Measurements from ENCODE around the gene BRD3OS. TPM values are rescaled to one million over a fixed set of nuclear protein-coding genes. Genes with fewer than 3 reads are reported as not detected.

BRD3OS gene
- total and polyA plus RNA-seq, 2 donors (not counting 1 experiment from before 2014, with no cell fraction given), result 12.4 to 19.4 TPM

- H4K20me1 ChIP-seq (ENCODE audit: control insufficient read depth, extremely low read depth, insufficient read depth, low read length), result no peaks in the 10 kb centered on the region
- H3K27me3 ChIP-seq (ENCODE audit: control insufficient read depth, insufficient read depth, low read length), result no peaks in the 10 kb centered on the region
- DNase-seq (ENCODE audit: low read depth in 2 of 2), result no peak
Measured at GRCh38 chr9:133991214-133991921, 33.9 kb upstream of the BRD3OS start.

DNA sequence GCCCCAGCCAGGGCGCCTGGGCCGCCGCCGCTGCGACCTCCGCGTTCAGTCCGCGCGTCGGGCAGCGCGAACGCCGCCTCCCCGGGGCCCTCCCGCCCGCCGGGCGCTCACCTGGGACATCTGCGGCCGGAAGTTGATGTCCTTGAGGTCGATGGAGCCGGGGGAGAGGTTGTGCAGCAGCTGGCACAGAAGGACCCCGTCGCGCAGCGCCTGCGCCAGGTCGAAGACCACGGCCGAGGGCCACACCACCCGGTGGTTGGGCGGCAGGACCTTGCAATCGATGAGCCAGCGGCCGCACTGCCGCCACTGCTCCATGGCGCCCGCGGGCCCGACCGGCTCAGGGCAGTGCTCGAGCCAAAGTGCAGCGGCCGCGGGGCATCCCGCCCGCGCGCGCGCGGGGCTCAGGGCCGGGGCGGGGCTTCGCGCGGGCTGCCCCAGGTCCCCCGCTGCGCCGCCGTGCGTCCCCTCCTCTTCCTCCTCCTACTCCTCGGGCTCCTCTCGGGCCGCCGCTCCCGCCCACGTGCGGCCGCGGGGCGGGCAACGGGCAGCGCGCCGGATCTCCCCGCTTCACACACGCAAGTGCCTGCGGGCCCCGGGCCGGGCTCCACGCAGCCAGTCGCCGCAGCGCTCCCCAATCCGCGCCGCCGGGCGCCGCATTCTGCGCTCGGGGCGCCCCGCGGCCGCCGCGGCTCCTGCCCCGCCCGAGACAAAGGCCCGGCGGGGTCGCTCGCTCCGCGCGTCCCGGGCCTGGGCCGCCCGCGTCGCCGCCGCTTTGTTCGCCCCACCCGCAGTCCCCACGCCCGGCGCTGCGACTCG lies 33.1 kb upstream of the BRD3OS start, which contains the start of gene VAV2:
TSS of gene VAV2 (minus strand) at position 361 of the 816 bp plus-strand sequence. CDS start at position 315, 46 bp downstream.
- Histone ChIP-seq H3K4me2 (ENCODE audit: extremely low read depth, insufficient read depth, low read length) (peak within 1 kb of the TSS; percentile 98), H3K4me1 (ENCODE audit: control insufficient read depth, extremely low read depth, insufficient read depth, low read length) (peaks cover 16% of the 10 kb centered on the region), H3K36me3 (ENCODE audit: control insufficient read depth, insufficient read depth, low read length) (no peaks in the 10 kb centered on the region), H3K27me3 (ENCODE audit: control insufficient read depth, insufficient read depth, low read length) (peaks cover 4% of the 10 kb centered on the region), H3K4me3 (replicated peaks in 1 of 4; ENCODE audit: control extremely low read depth in 1 of 4, insufficient read depth in 1 of 4, low read depth in 3 of 4, low read length in 4 of 4) (peak within 1 kb of the TSS; percentile 60 to 88 (median 67)), H3K9ac (ENCODE audit: insufficient read depth, low read length) (peak within 1 kb of the TSS; percentile 85), H4K20me1 (ENCODE audit: control insufficient read depth, extremely low read depth, insufficient read depth, low read length) (no peaks in the 10 kb centered on the region), H3K27ac (ENCODE audit: insufficient read depth, low read length) (peak within 1 kb of the TSS; percentile 84), H3K79me2 (ENCODE audit: control insufficient read depth, insufficient read depth, low read length) (peaks cover 43% of the 10 kb centered on the region), H2AFZ (ENCODE audit: low read length) (peak within 1 kb of the TSS; percentile 58), H3K9me3 (ENCODE audit: control insufficient read depth, insufficient read depth, low read depth, low read length) (no peaks in the 10 kb centered on the region)
- peak; percentile 49 to 66 for DNase-seq (ENCODE audit: low read depth in 2 of 2)
- TF ChIP-seq, protein P1, sequence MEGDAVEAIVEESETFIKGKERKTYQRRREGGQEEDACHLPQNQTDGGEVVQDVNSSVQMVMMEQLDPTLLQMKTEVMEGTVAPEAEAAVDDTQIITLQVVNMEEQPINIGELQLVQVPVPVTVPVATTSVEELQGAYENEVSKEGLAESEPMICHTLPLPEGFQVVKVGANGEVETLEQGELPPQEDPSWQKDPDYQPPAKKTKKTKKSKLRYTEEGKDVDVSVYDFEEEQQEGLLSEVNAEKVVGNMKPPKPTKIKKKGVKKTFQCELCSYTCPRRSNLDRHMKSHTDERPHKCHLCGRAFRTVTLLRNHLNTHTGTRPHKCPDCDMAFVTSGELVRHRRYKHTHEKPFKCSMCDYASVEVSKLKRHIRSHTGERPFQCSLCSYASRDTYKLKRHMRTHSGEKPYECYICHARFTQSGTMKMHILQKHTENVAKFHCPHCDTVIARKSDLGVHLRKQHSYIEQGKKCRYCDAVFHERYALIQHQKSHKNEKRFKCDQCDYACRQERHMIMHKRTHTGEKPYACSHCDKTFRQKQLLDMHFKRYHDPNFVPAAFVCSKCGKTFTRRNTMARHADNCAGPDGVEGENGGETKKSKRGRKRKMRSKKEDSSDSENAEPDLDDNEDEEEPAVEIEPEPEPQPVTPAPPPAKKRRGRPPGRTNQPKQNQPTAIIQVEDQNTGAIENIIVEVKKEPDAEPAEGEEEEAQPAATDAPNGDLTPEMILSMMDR (conservative IDR thresholded peaks at IDR 0.05 in 1 of 2, IDR thresholded peaks at IDR 0.05 in 1 of 2; ENCODE audit: low read depth in 1 of 2, low read length in 2 of 2), result no peak
- TF ChIP-seq EZH2 (IDR thresholded peaks at IDR 0.05; ENCODE audit: low read length, missing control alignments), result no peak

More at GRCh38 chr9:133991214-133991921, 33.9 kb upstream of the BRD3OS start:
- peak overlapping the region; percentile 86 for H3K4me2 ChIP-seq (ENCODE audit: extremely low read depth, insufficient read depth, low read length)
- peak overlapping the region; percentile 85 for H3K9ac ChIP-seq (ENCODE audit: insufficient read depth, low read length)
- peaks cover 16% of the 10 kb centered on the region for H3K4me1 ChIP-seq (ENCODE audit: control insufficient read depth, extremely low read depth, insufficient read depth, low read length)
- no peaks in the 10 kb centered on the region for H3K36me3 ChIP-seq (ENCODE audit: control insufficient read depth, insufficient read depth, low read length)
- TF ChIP-seq, protein P1 (conservative IDR thresholded peaks at IDR 0.05 in 1 of 2, IDR thresholded peaks at IDR 0.05 in 1 of 2; ENCODE audit: low read depth in 1 of 2, low read length in 2 of 2), result no peak
- TF ChIP-seq EZH2 (IDR thresholded peaks at IDR 0.05; ENCODE audit: low read length, missing control alignments), result no peak
- H3K4me3 ChIP-seq (replicated peaks in 1 of 4; ENCODE audit: control extremely low read depth in 1 of 4, insufficient read depth in 1 of 4, low read depth in 3 of 4, low read length in 4 of 4), result peak overlapping the region; percentile 60 to 88 (median 64)
- peak overlapping the region; percentile 83 for H3K27ac ChIP-seq (ENCODE audit: insufficient read depth, low read length)
- peaks cover 50% of the 10 kb centered on the region for H3K79me2 ChIP-seq (ENCODE audit: control insufficient read depth, insufficient read depth, low read length)
- H2AFZ ChIP-seq (ENCODE audit: low read length), result no peak overlapping the region
- H3K9me3 ChIP-seq (ENCODE audit: control insufficient read depth, insufficient read depth, low read depth, low read length), result no peaks in the 10 kb centered on the region
